HepG2 (cell line): ENCODE data around the gene ZNF213. TPM values are rescaled to one million over a fixed set of nuclear protein-coding genes. Genes with fewer than 3 reads are reported as not detected.

Experiments
- ATAC-seq: fragments of 200-7000 bp; cut with Tn5 transposase; 3 replicates; pipeline ENCODE4 v1.9.1; 2020; ENCODE audit warnings: mild to moderate bottlenecking, moderate library complexity
- Bru-seq: library from RNA; stranded (reverse); fragments of 400-500 nt; gene quantifications from one replicate; lab custom pipeline; 2021; lab: Mats Ljungman, UMichigan
- BruChase-seq, 2 experiments: library from RNA; stranded (reverse); fragments of 400-500 nt; gene quantifications; one replicate each; lab custom pipeline; 2021; lab: Mats Ljungman, UMichigan
- BruUV-seq: library from RNA; stranded (reverse); fragments of 400-500 nt; replicated peaks from 2 replicates; lab custom pipeline; 2021; lab: Mats Ljungman, UMichigan
- CTCF ChIA-PET: fragments of 300-600 bp; formaldehyde crosslinking; extraction: SDS; loops from one replicate; lab custom pipeline; 2021; ENCODE audit warnings: low total read pairs, inconsistent platforms, low intra/inter-chr PET ratio; lab: Yijun Ruan, JAX
- POLR2A ChIA-PET: fragments of 350-600 bp; sonication (Branson Sonifier 250); formaldehyde crosslinking; loops from one replicate; lab custom pipeline; 2020; ENCODE audit warnings: antibody characterized with exemption, inconsistent platforms; lab: Yijun Ruan, JAX
- DNase-seq: peaks from one replicate; pipeline ENCODE4 v3.0.0-alpha.2; 2015; ENCODE audit warnings: low spot score
- FAIRE-seq: peaks from 3 replicates; lab custom pipeline; 2011; peaks lifted over from hg19 to GRCh38; lab: Jason Lieb, UNC
- H2AFZ ChIP-seq: one replicate; pipeline ENCODE4 v1.6.1; 2011; ENCODE audit warnings: low read length, inconsistent platforms
- H3K27ac ChIP-seq: fragments of 300-600 bp; 3 replicates; pipeline ENCODE4 v1.8.0; 2011; ENCODE audit warnings: mixed run types, mild to moderate bottlenecking, mixed read lengths, low read length, inconsistent platforms; ENCODE audit not compliant: insufficient read depth; ENCODE audit errors: extremely low read length
- H3K27me3 ChIP-seq, 2 experiments: fragments of 200-600 bp in 1 of 2; 2 replicates in 1 of 2; 3 replicates in 1 of 2; pipeline versions ENCODE4 v1.6.0 to v1.8.0; 2011; ENCODE audit warnings: low read length in 2 of 2, mild to moderate bottlenecking in 2 of 2, moderate library complexity in 2 of 2, inconsistent platforms in 1 of 2; ENCODE audit not compliant: insufficient read depth in 2 of 2, control insufficient read depth in 1 of 2
- H3K36me3 ChIP-seq, 2 experiments: fragments of 200-600 bp in 1 of 2; replicated peaks in 1 of 2; 2 replicates in 1 of 2; 3 replicates in 1 of 2; pipeline versions ENCODE4 v1.5.1 to v1.8.0; 2011; ENCODE audit warnings: low read length in 2 of 2, inconsistent platforms in 1 of 2; ENCODE audit not compliant: insufficient read depth in 2 of 2, control insufficient read depth in 1 of 2
- H3K4me1 ChIP-seq: 2 replicates; pipeline ENCODE4 v1.5.1; 2012; ENCODE audit warnings: low read length, inconsistent platforms; ENCODE audit not compliant: insufficient read depth
- H3K4me2 ChIP-seq: 2 replicates; pipeline ENCODE4 v1.6.0; 2011; ENCODE audit warnings: low read depth, low read length, inconsistent platforms
- H3K4me3 ChIP-seq, 3 experiments: fragments of 200-600 bp in 1 of 3; sonication (generic), shearing (Covaris generic) in 1 of 3; replicated peaks in 1 of 3; 2 replicates each; pipeline ENCODE4 v1.5.1; 2011 to 2016; ENCODE audit warnings: low read length in 3 of 3, inconsistent platforms in 2 of 3, low read depth in 2 of 3, mild to moderate bottlenecking in 2 of 3, control low read depth in 1 of 3, mixed read lengths in 1 of 3; ENCODE audit not compliant: insufficient read depth in 1 of 3
- H3K79me2 ChIP-seq: one replicate; pipeline ENCODE4 v1.6.1; 2011; ENCODE audit warnings: low read length, inconsistent platforms; ENCODE audit not compliant: insufficient read depth
- H3K9ac ChIP-seq: 2 replicates; pipeline ENCODE4 v1.6.0; 2011; ENCODE audit warnings: mild to moderate bottlenecking, low read depth, low read length, inconsistent platforms; ENCODE audit not compliant: insufficient read depth
- H3K9me3 ChIP-seq: 2 replicates; pipeline ENCODE4 v1.5.1; 2012; ENCODE audit warnings: mild to moderate bottlenecking, low read length
- H4K20me1 ChIP-seq: 2 replicates; pipeline ENCODE4 v1.6.0; 2011; ENCODE audit warnings: inconsistent platforms, mild to moderate bottlenecking, low read length, moderate library complexity; ENCODE audit not compliant: insufficient read depth
- CREB3 ChIP-seq: sonication (generic); formaldehyde crosslinking; IDR thresholded peaks from 2 replicates; pipeline ENCODE4 v1.5.0; 2020; ENCODE audit warnings: missing genetic modification reagents
- SOX6 ChIP-seq, 2 experiments: fragments of 450-650 bp in 1 of 2; sonication (generic) in 1 of 2; formaldehyde crosslinking in 1 of 2; IDR thresholded peaks; 2 replicates each; pipeline versions ENCODE4 v1.4.0 to v1.6.1; 2017 to 2020; ENCODE audit warnings: antibody characterized with exemption in 1 of 2, mild to moderate bottlenecking in 1 of 2, missing genetic modification reagents in 1 of 2
- TAF15 ChIP-seq: fragments of 200-400 bp; formaldehyde crosslinking; IDR thresholded peaks from one replicate; pipeline ENCODE4 v1.6.1; 2018; ENCODE audit warnings: mild to moderate bottlenecking, low read depth, low read length; ENCODE audit not compliant: poor library complexity, severe bottlenecking
- TCF12 ChIP-seq, 2 experiments: fragments of 450-650 bp in 1 of 2; sonication (generic) in 1 of 2; formaldehyde crosslinking in 1 of 2; IDR thresholded peaks; 2 replicates each; pipeline versions ENCODE4 v1.6.1 to v1.8.0; 2017 to 2022; ENCODE audit warnings: antibody characterized with exemption in 1 of 2, mild to moderate bottlenecking in 1 of 2, missing genetic modification reagents in 1 of 2, moderate library complexity in 1 of 2
- ZNF180 ChIP-seq: sonication (generic); formaldehyde crosslinking; IDR thresholded peaks from 2 replicates; pipeline ENCODE4 v1.4.0; 2020; ENCODE audit warnings: low read depth, missing genetic modification reagents, borderline replicate concordance
- ZNF510 ChIP-seq: sonication (generic); formaldehyde crosslinking; IDR thresholded peaks from 2 replicates; pipeline ENCODE4 v1.4.0; 2020; ENCODE audit warnings: low read depth, mild to moderate bottlenecking, missing genetic modification reagents
- ZNF570 ChIP-seq: sonication (generic); formaldehyde crosslinking; IDR thresholded peaks from 2 replicates; pipeline ENCODE4 v1.4.0; 2020; ENCODE audit warnings: mild to moderate bottlenecking, missing genetic modification reagents, borderline replicate concordance
- ZNF605 ChIP-seq: sonication (generic); formaldehyde crosslinking; IDR thresholded peaks from 2 replicates; pipeline ENCODE4 v1.8.0; 2022; ENCODE audit warnings: mild to moderate bottlenecking, missing genetic modification reagents
- WGBS: methylation state at CpG from one replicate; pipeline ENCODE4 v1.1.6; 2017; ENCODE audit warnings: low lambda C conversion rate; 5-methylcytosine and 5-hydroxymethylcytosine counted together
- in situ Hi-C: cut with HindIII; loops from 2 replicates; pipeline ENCODE4 v1.10.0; 2017; ENCODE audit warnings: low pct_unique_long_range_greater_than_20kb; ENCODE audit not compliant: extremely low pct_ligation_motif_present
- intact Hi-C: fragments of 100-400 bp; cut with micrococcal nuclease; formaldehyde crosslinking; loops from one replicate; pipeline ENCODE4 v1.10.0; 2022; ENCODE audit not compliant: unreplicated experiment
- long read RNA-seq, 2 experiments: library from RNA in 1 of 2; library from polyadenylated mRNA in 1 of 2; stranded (forward) in 1 of 2; unstranded in 1 of 2; transcript quantifications; one replicate each; pipeline ENCODE4 v2.0.0, GENCODE V29; 2019 to 2022
- polyA minus RNA-seq, 3 experiments: library from RNA; depleted of rRNA, polyadenylated mRNA; stranded (reverse); fragments of >200 nt; gene quantifications; 2 replicates each; pipeline ENCODE4 v1.2.3, GENCODE V29; 2011; ENCODE audit warnings: low replicate concordance in 1 of 3
- polyA plus RNA-seq, 8 experiments: library from polyadenylated mRNA; depleted of rRNA in 3 of 8; stranded (reverse) in 7 of 8; unstranded in 1 of 8; fragments of >200 nt; fragmentation: Illumina TruSeq in 4 of 8; extraction: Trizol in 4 of 8; gene quantifications; 2 replicates each; pipeline versions ENCODE4 v1.2.1 to v1.2.3, GENCODE V29; 2011 to 2016; ENCODE audit warnings: low read depth in 4 of 8, missing spikeins in 1 of 8, mixed read lengths in 1 of 8; ENCODE audit not compliant: insufficient read depth in 1 of 8
- total RNA-seq, 5 experiments: library from RNA; depleted of rRNA; stranded (reverse); fragments of >200 nt; fragmentation: Illumina TruSeq; extraction: Trizol; gene quantifications; 2 replicates each; pipeline ENCODE4 v1.2.3, GENCODE V29; 2016; ENCODE audit warnings: low read depth in 1 of 5
- TF ChIP-seq, protein P1 (sequence below): sonication (generic); formaldehyde crosslinking; IDR thresholded peaks from 2 replicates; pipeline ENCODE4 v1.8.0; 2022; ENCODE audit warnings: mild to moderate bottlenecking, missing genetic modification reagents, moderate library complexity
- TF ChIP-seq, protein P2 (sequence below): sonication (generic); formaldehyde crosslinking; IDR thresholded peaks from 2 replicates; pipeline ENCODE4 v1.4.0; 2020; ENCODE audit warnings: mild to moderate bottlenecking, missing genetic modification reagents

Gene ZNF213, protein sequence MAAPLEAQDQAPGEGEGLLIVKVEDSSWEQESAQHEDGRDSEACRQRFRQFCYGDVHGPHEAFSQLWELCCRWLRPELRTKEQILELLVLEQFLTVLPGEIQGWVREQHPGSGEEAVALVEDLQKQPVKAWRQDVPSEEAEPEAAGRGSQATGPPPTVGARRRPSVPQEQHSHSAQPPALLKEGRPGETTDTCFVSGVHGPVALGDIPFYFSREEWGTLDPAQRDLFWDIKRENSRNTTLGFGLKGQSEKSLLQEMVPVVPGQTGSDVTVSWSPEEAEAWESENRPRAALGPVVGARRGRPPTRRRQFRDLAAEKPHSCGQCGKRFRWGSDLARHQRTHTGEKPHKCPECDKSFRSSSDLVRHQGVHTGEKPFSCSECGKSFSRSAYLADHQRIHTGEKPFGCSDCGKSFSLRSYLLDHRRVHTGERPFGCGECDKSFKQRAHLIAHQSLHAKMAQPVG
- 0.97 and 1.2 TPM in 2 replicates for total RNA-seq (2016; rRNA removed; fragmentation: Illumina TruSeq; extraction: Trizol)
- 0.51 and 0.71 TPM in 2 replicates for total RNA-seq (2016; cell fraction: cytosol; rRNA removed; fragmentation: Illumina TruSeq; extraction: Trizol; ENCODE audit: low read depth)
- 0.78 and 0.92 TPM in 2 replicates for total RNA-seq (2016; cell fraction: insoluble cytoplasmic fraction; rRNA removed; fragmentation: Illumina TruSeq; extraction: Trizol)
- total RNA-seq (2016; cell fraction: membrane; rRNA removed; fragmentation: Illumina TruSeq; extraction: Trizol): 1.7 and 2.6 TPM in 2 replicates
- total RNA-seq (2016; cell fraction: nucleus; rRNA removed; fragmentation: Illumina TruSeq; extraction: Trizol): 0.78 and 1.0 TPM in 2 replicates
- 0.59 and 0.77 TPM in 2 replicates for polyA plus RNA-seq (2011; rRNA removed)
- polyA plus RNA-seq (2011; cell fraction: cytosol; rRNA removed): 0.38 and 0.42 TPM in 2 replicates
- polyA plus RNA-seq (2011; cell fraction: nucleus; rRNA removed): 1.5 and 1.7 TPM in 2 replicates
- 2.8 and 3.3 TPM in 2 replicates for polyA plus RNA-seq (2012)
- polyA plus RNA-seq (2016; cell fraction: cytosol; fragmentation: Illumina TruSeq; extraction: Trizol; ENCODE audit: low read depth): 1.4 and 1.9 TPM in 2 replicates
- polyA plus RNA-seq (2016; cell fraction: insoluble cytoplasmic fraction; fragmentation: Illumina TruSeq; extraction: Trizol; ENCODE audit: low read depth): 2.2 and 3.9 TPM in 2 replicates
- 3.0 and 3.5 TPM in 2 replicates for polyA plus RNA-seq (2016; cell fraction: membrane; fragmentation: Illumina TruSeq; extraction: Trizol; ENCODE audit: low read depth)
- 2.6 and 3.8 TPM in 2 replicates for polyA plus RNA-seq (2016; cell fraction: nucleus; fragmentation: Illumina TruSeq; extraction: Trizol; ENCODE audit: insufficient read depth, low read depth)
- 1.5 and 2.3 TPM in 2 replicates for polyA minus RNA-seq (2011; rRNA and poly(A)+ RNA removed; ENCODE audit: low replicate concordance)
- polyA minus RNA-seq (2011; cell fraction: cytosol; rRNA and poly(A)+ RNA removed): 2.1 and 2.5 TPM in 2 replicates
- polyA minus RNA-seq (2011; cell fraction: nucleus; rRNA and poly(A)+ RNA removed): 0.26 and 0.50 TPM in 2 replicates
- Bru-seq, nascent RNA: percentile 38 among the genes with signal in this experiment
- BruChase-seq, experiment 1, labeled RNA remaining after a 6-hour chase: percentile 49 among the genes with signal in this experiment
- percentile 40 among the genes with signal in this experiment for BruChase-seq, experiment 2, labeled RNA remaining after a 2-hour chase
- long read RNA-seq, experiment 1, partial matches to known transcripts: 2 of 3 reads
- long read RNA-seq, experiment 1, other reads (novel, unspliced or antisense): 1 of 3 reads
- long read RNA-seq, experiment 2, transcript ZNF213-201 (6 exons, 3,313 nt): major isoform, 5 of 20 reads
- long read RNA-seq, experiment 2, partial matches to known transcripts: 7 of 20 reads
- long read RNA-seq, experiment 2, other reads (novel, unspliced or antisense): 8 of 20 reads

GRCh38 chr16:3134338-3135125, at the start of gene ZNF213:
ZNF213 (plus strand) TSS chr16:3135029; CDS start chr16:3137281, 2,252 bp downstream.
- intact Hi-C loops (loop anchor here (2.0 to 5.0 kb wide), 3 partner anchors 16 to 38 kb away; partner anchors contain the start of gene ZSCAN10), in situ Hi-C loops (no loop called here)
- POLR2A ChIA-PET: interaction anchor here (0.7 to 3.5 kb wide), 33 partner anchors 8 to 229 kb away, joined by 3 to 81 read pairs (median 6); partner anchors contain the start of genes HCFC1R1, IL32, OR1F1 and THOC6
- BruUV-seq: TSS peak; percentile 87
- H3K27me3 ChIP-seq: no peaks in the 10 kb centered on the region; a peak in 1 of 5 replicates
- H3K4me3 ChIP-seq: peak within 1 kb of the TSS; percentile 90 to 100 (median 97)
- peaks cover 16% of the 10 kb centered on the region for H3K79me2 ChIP-seq
- no peaks in the 10 kb centered on the region for H3K36me3 ChIP-seq
- H3K27ac ChIP-seq: peak within 1 kb of the TSS; percentile 93
- H3K9me3 ChIP-seq: no peaks in the 10 kb centered on the region
- peaks cover 7% of the 10 kb centered on the region for H4K20me1 ChIP-seq
- H3K9ac ChIP-seq: peak within 1 kb of the TSS; percentile 97
- peak; percentile 98 for FAIRE-seq
- H3K4me1 ChIP-seq: peaks cover 28% of the 10 kb centered on the region
- ATAC-seq: peak; percentile 94
- H2AFZ ChIP-seq: peak within 1 kb of the TSS; percentile 86
- 0% methylated on average over 19 of the region's 63 CpGs for WGBS
- H3K4me2 ChIP-seq: peak within 1 kb of the TSS; percentile 92
- peak; percentile 98 for DNase-seq
- CTCF ChIA-PET: no interaction called here
- no peak for TF ChIP-seq ZNF570
- TF ChIP-seq, protein P1, sequence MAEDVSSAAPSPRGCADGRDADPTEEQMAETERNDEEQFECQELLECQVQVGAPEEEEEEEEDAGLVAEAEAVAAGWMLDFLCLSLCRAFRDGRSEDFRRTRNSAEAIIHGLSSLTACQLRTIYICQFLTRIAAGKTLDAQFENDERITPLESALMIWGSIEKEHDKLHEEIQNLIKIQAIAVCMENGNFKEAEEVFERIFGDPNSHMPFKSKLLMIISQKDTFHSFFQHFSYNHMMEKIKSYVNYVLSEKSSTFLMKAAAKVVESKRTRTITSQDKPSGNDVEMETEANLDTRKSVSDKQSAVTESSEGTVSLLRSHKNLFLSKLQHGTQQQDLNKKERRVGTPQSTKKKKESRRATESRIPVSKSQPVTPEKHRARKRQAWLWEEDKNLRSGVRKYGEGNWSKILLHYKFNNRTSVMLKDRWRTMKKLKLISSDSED (CRISPR knock-in tag): no peak
- no peak; the same call in 1 of the 2 replicates for TF ChIP-seq ZNF605 (CRISPR knock-in tag)
- no peak for TF ChIP-seq ZNF180 (CRISPR knock-in tag)
- TF ChIP-seq ZNF510 (CRISPR knock-in tag): 0 out of 2 replicates have a peak, but pooled peaks have one; percentile 13
- TF ChIP-seq, protein P2, sequence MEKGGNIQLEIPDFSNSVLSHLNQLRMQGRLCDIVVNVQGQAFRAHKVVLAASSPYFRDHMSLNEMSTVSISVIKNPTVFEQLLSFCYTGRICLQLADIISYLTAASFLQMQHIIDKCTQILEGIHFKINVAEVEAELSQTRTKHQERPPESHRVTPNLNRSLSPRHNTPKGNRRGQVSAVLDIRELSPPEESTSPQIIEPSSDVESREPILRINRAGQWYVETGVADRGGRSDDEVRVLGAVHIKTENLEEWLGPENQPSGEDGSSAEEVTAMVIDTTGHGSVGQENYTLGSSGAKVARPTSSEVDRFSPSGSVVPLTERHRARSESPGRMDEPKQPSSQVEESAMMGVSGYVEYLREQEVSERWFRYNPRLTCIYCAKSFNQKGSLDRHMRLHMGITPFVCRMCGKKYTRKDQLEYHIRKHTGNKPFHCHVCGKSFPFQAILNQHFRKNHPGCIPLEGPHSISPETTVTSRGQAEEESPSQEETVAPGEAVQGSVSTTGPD (CRISPR knock-in tag): no peak
- no peak for TF ChIP-seq TCF12 (IDR thresholded peaks at IDR 0.05)
- TF ChIP-seq TCF12 (CRISPR knock-in tag; IDR thresholded peaks at IDR 0.05): no peak
- no peak for TF ChIP-seq SOX6 (IDR thresholded peaks at IDR 0.05)
- TF ChIP-seq SOX6 (CRISPR knock-in tag; IDR thresholded peaks at IDR 0.05): peak; percentile 19; the same call in 1 of the 2 replicates
- peak; percentile 68; the same call in 1 of the 2 replicates for TF ChIP-seq CREB3
- TF ChIP-seq TAF15: no peak
